Measurements from ENCODE around the gene LRRC49. TPM values are rescaled to one million over a fixed set of nuclear protein-coding genes. Genes with fewer than 3 reads are reported as not detected.

Gene LRRC49
- total RNA-seq, 1 donor from 2014 or later: 13.4 TPM

GRCh38 chr15:70963199-70963598 lies 70.6 kb downstream of the LRRC49 start:
- no peak for DNase-seq (ENCODE audit: extremely low spot score, unreplicated experiment)
- no peak overlapping the region for H3K27ac Mint-ChIP-seq
- H3K27me3 Mint-ChIP-seq: no peaks in the 10 kb centered on the region
- no peaks in the 10 kb centered on the region for H3K36me3 Mint-ChIP-seq
- no peaks in the 10 kb centered on the region for H3K4me1 Mint-ChIP-seq (ENCODE audit: unreplicated experiment)
- TF ChIP-seq CTCF (conservative IDR thresholded peaks at IDR 0.05): no peak
- no peak overlapping the region for H3K4me3 Mint-ChIP-seq
- peaks cover 5% of the 10 kb centered on the region for H3K9me3 Mint-ChIP-seq

GRCh38 chr15:70964058-70964457 lies 71.4 kb downstream of the LRRC49 start:
- H3K36me3 Mint-ChIP-seq: no peaks in the 10 kb centered on the region
- no peak for DNase-seq (ENCODE audit: extremely low spot score, unreplicated experiment)
- no peaks in the 10 kb centered on the region for H3K27me3 Mint-ChIP-seq
- H3K9me3 Mint-ChIP-seq: peaks cover 5% of the 10 kb centered on the region
- no peaks in the 10 kb centered on the region for H3K4me1 Mint-ChIP-seq (ENCODE audit: unreplicated experiment)
- no peak overlapping the region for H3K4me3 Mint-ChIP-seq
- no peak for TF ChIP-seq CTCF (conservative IDR thresholded peaks at IDR 0.05)
- H3K27ac Mint-ChIP-seq: no peak overlapping the region

GRCh38 chr15:70964686-70965085 lies 72.1 kb downstream of the LRRC49 start:
- no peaks in the 10 kb centered on the region for H3K4me1 Mint-ChIP-seq (ENCODE audit: unreplicated experiment)
- DNase-seq (ENCODE audit: extremely low spot score, unreplicated experiment): no peak
- no peak for TF ChIP-seq CTCF (conservative IDR thresholded peaks at IDR 0.05)
- no peaks in the 10 kb centered on the region for H3K27me3 Mint-ChIP-seq
- no peak overlapping the region for H3K4me3 Mint-ChIP-seq
- no peak overlapping the region for H3K27ac Mint-ChIP-seq
- H3K9me3 Mint-ChIP-seq: peaks cover 5% of the 10 kb centered on the region
- peaks cover 3% of the 10 kb centered on the region for H3K36me3 Mint-ChIP-seq

GRCh38 chr15:70967646-70968045 lies 75.0 kb downstream of the LRRC49 start:
- DNase-seq (ENCODE audit: extremely low spot score, unreplicated experiment): no peak
- no peaks in the 10 kb centered on the region for H3K27me3 Mint-ChIP-seq
- no peaks in the 10 kb centered on the region for H3K4me1 Mint-ChIP-seq (ENCODE audit: unreplicated experiment)
- no peak overlapping the region for H3K27ac Mint-ChIP-seq
- no peaks in the 10 kb centered on the region for H3K9me3 Mint-ChIP-seq
- H3K4me3 Mint-ChIP-seq: no peak overlapping the region
- peaks cover 3% of the 10 kb centered on the region for H3K36me3 Mint-ChIP-seq
- TF ChIP-seq CTCF (conservative IDR thresholded peaks at IDR 0.05): no peak

GRCh38 chr15:70974004-70974832 lies 81.6 kb downstream of the LRRC49 start:
- Mint-ChIP-seq H3K9me3 (no peaks in the 10 kb centered on the region), H3K4me1 (ENCODE audit: unreplicated experiment) (no peaks in the 10 kb centered on the region), H3K27ac (no peak overlapping the region), H3K36me3 (peaks cover 9% of the 10 kb centered on the region), H3K27me3 (no peaks in the 10 kb centered on the region), H3K4me3 (no peak overlapping the region)
- no peak for DNase-seq (ENCODE audit: extremely low spot score, unreplicated experiment)
- TF ChIP-seq CTCF (conservative IDR thresholded peaks at IDR 0.05): peak; percentile 68
